ENCODE results near the gene CYP4A11.
"Not testable (repeated sequence)": the region's sequence is repeated elsewhere in the genome, so short reads cannot be mapped to it uniquely, and the experiment has no call there.

The CYP4A11 gene

GRCh38 chr1:46942086-46942485 is 810 bp upstream of the CYP4A11 start:
- DNase-seq = no peak
- TF ChIP-seq GATA1 (IDR thresholded peaks at IDR 0.05; ENCODE audit: low read depth, low read length) (no peak), POLR2A (IDR thresholded peaks at IDR 0.05; ENCODE audit: low read length) (no peak)

GRCh38 chr1:46940307-46940706 is 969 bp downstream of the CYP4A11 start:
- no peak for DNase-seq
- TF ChIP-seq POLR2A (IDR thresholded peaks at IDR 0.05; ENCODE audit: low read length) (no peak), GATA1 (IDR thresholded peaks at IDR 0.05; ENCODE audit: low read depth, low read length) (no peak)

- no peak for TF ChIP-seq POLR2A (IDR thresholded peaks at IDR 0.05; ENCODE audit: low read length)
- no peak for TF ChIP-seq GATA1 (IDR thresholded peaks at IDR 0.05; ENCODE audit: low read depth, low read length)
- DNase-seq = no peak
These were observed 4.0 kb downstream of the CYP4A11 start for GRCh38 chr1:46937270-46937669.

GRCh38 chr1:46936788-46937187 is 4.5 kb downstream of the CYP4A11 start:
- DNase-seq = no peak
- no peak for TF ChIP-seq GATA1 (IDR thresholded peaks at IDR 0.05; ENCODE audit: low read depth, low read length)
- TF ChIP-seq POLR2A (IDR thresholded peaks at IDR 0.05; ENCODE audit: low read length) = no peak

- not testable (repeated sequence) for DNase-seq
These were observed 6.4 kb downstream of the CYP4A11 start for GRCh38 chr1:46934852-46935251.

- DNase-seq = not testable (repeated sequence)
These were observed 9.3 kb downstream of the CYP4A11 start for GRCh38 chr1:46932020-46932419.

GRCh38 chr1:46931151-46931550 is 10.1 kb downstream of the CYP4A11 start:
- DNase-seq = no peak
- TF ChIP-seq POLR2A (IDR thresholded peaks at IDR 0.05; ENCODE audit: low read length) (no peak), GATA1 (IDR thresholded peaks at IDR 0.05; ENCODE audit: low read depth, low read length) (no peak)

- TF ChIP-seq GATA1 (IDR thresholded peaks at IDR 0.05; ENCODE audit: low read depth, low read length) = no peak
- TF ChIP-seq POLR2A (IDR thresholded peaks at IDR 0.05; ENCODE audit: low read length) = no peak
- DNase-seq = no peak
These were observed 13.9 kb downstream of the CYP4A11 start for GRCh38 chr1:46927249-46927835.

- DNase-seq = no peak
- TF ChIP-seq POLR2A (IDR thresholded peaks at IDR 0.05; ENCODE audit: low read length) (no peak), GATA1 (IDR thresholded peaks at IDR 0.05; ENCODE audit: low read depth, low read length) (no peak)
These were observed 30.5 kb downstream of the CYP4A11 start for GRCh38 chr1:46910790-46911189.

- TF ChIP-seq GATA1 (IDR thresholded peaks at IDR 0.05; ENCODE audit: low read depth, low read length) (no peak), POLR2A (IDR thresholded peaks at IDR 0.05; ENCODE audit: low read length) (no peak)
- DNase-seq = no peak
These were observed 37.8 kb downstream of the CYP4A11 start for GRCh38 chr1:46903481-46903880.

- no peak for TF ChIP-seq POLR2A (IDR thresholded peaks at IDR 0.05; ENCODE audit: low read length)
- TF ChIP-seq GATA1 (IDR thresholded peaks at IDR 0.05; ENCODE audit: low read depth, low read length) = no peak
- no peak for DNase-seq
These were observed 40.9 kb downstream of the CYP4A11 start for GRCh38 chr1:46900401-46900800.

GRCh38 chr1:46881656-46882055 is 59.6 kb downstream of the CYP4A11 start:
- DNase-seq = not testable (repeated sequence)
